ENCODE measurements around the gene PDZD8.

DNA sequence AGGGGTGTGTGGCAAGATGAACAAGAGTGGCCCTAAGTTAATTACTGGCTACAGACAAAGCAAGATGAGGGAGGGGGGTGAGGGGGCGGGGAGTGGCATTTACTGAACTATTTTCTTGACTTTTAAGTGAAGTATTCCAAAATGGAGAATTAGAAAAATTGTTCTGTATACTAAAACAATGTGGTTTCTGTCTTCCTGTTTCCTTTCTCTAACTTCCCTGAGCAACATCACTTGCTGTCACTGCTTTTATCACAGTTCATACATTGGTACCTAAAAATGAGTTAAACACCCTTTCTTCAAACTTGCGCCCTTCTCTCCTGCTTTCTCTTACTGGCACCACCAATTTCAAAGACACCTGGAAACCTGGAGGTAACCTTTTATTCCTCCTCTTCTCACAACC, 21.6 kb downstream of the PDZD8 start:
- TF ChIP-seq, protein P1, sequence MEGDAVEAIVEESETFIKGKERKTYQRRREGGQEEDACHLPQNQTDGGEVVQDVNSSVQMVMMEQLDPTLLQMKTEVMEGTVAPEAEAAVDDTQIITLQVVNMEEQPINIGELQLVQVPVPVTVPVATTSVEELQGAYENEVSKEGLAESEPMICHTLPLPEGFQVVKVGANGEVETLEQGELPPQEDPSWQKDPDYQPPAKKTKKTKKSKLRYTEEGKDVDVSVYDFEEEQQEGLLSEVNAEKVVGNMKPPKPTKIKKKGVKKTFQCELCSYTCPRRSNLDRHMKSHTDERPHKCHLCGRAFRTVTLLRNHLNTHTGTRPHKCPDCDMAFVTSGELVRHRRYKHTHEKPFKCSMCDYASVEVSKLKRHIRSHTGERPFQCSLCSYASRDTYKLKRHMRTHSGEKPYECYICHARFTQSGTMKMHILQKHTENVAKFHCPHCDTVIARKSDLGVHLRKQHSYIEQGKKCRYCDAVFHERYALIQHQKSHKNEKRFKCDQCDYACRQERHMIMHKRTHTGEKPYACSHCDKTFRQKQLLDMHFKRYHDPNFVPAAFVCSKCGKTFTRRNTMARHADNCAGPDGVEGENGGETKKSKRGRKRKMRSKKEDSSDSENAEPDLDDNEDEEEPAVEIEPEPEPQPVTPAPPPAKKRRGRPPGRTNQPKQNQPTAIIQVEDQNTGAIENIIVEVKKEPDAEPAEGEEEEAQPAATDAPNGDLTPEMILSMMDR (IDR thresholded peaks at IDR 0.05) = no peak
- TF ChIP-seq POLR2A (IDR thresholded peaks at IDR 0.05) = no peak

Measured in adrenal gland (tissue), 5 donors.